GM18507 (cell line): ENCODE measurements around the gene GNB1L.

ENCODE experiments used
- DNase-seq: peaks from one replicate; pipeline ENCODE4 v3.0.0; 2011; ENCODE audit warnings: low read depth; ENCODE audit not compliant: insufficient read length; ENCODE audit errors: extremely low spot score
- FAIRE-seq: peaks from 2 replicates; lab custom pipeline; 2011; peaks lifted over from hg19 to GRCh38; lab: Jason Lieb, UNC

The GNB1L gene

DNA sequence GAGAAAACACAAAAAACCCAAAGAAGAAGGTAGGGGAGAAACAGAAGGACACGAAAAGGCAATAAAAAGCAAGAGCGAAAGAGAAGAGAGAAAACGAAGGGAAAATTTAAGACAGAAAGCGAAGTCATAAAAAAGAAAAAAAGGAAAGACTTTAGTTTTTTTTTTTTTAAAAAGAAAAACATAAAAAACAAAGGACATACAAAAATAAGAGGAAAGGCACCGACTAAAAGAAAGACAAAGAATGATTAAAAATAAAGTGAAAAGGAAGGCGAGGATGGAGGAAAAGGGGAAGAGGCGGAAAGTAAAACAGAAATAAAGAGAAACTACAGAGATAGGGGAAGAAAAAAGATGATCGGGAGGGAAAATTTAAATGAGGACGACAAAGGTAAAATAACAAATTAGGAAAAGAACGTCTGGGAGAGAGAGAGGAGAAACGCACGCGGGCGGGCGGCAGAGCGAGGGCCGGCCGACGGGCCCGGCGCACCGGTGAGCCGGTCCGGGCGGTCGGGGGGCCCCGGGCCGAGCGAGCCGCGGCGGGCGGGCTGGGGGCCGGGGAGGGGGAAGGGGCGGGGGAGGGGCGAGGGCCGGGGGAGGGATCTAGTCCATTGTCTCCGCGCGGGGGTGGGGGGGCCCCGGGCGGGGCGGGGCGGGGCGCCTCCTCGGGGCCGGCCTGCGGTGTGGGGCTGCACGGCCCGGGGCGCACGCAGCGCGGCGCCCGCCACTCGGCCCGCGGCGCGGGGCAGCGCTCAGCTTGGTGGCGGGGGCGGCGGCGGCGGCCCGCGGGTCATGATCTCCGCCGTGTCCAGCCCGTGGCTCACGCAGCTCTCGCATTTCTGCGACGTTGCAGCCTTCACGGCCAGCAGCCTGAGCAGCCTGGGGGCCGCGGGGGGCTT, 94.4 kb downstream of the GNB1L start, which contains the start of gene TBX1:
TBX1 (plus strand) TSS at position 721 of the 893 bp plus-strand sequence; CDS start at position 787, 66 bp downstream.
- FAIRE-seq = no peak
- no peak for DNase-seq

DNA sequence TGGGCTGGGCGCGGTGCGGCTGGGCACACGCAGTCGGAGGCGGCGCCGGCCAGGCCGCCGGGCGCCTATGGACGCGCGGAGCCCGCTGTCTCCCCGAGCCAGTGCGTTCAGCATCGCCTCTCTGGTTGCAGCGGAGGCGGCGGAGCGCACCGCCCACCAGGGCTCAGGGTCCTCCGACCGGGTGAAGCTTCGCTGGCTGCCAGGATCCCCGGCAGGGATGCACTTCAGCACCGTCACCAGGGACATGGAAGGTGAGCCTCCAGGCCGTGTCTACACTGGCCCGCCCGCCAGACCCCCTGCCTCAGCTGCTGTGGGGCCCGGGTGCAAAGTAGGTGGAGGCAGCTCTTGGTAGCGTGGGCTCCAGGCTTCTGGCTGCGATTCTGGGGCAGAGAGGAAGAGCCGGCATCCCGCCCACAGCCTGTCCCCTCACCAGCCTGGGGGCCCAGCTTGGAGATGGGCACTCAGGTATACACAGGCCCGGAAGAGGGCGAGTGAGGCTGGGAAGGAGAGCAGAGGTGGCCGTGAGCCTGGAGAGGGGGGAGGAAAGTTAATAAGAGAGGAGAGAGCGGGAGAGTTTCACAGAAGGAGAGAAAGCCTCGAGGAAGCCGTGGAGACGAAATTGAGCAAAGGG, 95.1 kb downstream of the GNB1L start:
- no peak for DNase-seq
- FAIRE-seq = no peak

DNA sequence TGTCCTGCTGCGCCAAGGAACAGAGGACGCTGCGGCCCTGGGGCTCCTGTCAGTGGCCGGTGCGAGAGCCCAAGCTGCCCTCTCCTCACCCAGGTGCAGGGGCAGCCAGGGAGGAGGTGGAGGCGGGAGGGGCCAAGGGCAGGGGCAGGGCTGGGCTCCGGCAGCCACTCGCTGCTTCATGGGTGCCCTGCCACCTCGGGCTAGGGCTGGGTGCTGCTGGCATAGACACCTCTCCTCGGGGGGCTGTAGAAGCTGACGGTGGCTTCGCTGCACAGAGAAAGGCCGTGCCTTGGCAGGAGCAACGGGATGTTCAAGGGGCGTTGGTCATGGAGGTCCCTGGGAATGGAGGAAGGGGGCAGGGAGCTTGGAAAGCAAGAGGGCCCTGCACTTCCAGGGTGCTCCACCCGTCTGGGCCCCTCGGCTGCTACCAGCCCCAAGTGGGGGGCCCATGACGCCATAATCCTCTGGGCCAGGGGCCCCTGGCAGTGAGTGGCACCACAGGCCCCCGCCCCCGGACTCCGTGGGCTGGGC, 95.7 kb downstream of the GNB1L start:
- no peak for DNase-seq
- FAIRE-seq = no peak

DNA sequence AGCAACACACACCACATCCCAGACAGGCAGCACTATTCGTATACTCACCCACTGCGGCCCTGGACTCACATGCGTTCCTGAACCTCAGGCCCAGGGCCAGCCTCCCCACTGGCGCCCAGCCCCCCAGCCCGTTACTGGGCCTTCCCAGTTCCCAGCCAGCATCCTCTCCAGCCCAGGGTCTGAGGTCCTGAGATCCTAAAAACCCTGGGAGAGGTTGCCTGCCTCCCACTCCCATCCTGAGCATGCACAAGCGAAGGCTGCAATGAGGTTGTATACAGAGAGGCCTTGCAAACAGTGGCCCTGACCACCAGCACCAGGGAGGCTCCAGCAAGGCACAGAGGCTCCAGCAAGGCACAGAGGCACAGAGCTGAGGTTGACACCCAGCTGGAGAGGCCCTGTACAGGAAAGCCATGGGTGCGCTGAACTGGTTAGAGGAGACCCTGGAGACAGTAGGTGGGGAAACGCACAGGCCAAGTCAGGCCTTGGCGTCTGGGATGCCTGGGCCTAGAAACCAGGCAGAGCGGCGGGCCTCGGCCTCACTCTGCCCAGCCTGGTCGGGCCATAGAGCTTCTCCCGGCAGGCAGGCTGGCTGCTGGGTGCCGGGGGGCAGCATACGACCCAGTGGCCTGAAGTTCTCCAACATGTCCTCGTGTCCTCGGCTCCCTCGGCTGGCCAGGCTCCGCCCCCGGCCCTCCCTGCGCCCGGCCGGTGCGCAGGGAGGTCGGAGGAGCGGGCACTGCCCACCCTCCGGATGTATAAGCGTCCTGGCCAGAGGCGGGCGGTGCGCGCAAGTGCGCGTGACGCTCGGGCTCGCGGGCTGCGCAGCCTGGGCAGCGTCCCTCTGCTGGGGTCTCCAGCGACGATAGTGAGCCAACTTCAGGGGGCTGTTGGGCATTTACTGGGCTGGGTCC, 96.4 kb downstream of the GNB1L start:
- no peak for FAIRE-seq
- DNase-seq = no peak

DNA sequence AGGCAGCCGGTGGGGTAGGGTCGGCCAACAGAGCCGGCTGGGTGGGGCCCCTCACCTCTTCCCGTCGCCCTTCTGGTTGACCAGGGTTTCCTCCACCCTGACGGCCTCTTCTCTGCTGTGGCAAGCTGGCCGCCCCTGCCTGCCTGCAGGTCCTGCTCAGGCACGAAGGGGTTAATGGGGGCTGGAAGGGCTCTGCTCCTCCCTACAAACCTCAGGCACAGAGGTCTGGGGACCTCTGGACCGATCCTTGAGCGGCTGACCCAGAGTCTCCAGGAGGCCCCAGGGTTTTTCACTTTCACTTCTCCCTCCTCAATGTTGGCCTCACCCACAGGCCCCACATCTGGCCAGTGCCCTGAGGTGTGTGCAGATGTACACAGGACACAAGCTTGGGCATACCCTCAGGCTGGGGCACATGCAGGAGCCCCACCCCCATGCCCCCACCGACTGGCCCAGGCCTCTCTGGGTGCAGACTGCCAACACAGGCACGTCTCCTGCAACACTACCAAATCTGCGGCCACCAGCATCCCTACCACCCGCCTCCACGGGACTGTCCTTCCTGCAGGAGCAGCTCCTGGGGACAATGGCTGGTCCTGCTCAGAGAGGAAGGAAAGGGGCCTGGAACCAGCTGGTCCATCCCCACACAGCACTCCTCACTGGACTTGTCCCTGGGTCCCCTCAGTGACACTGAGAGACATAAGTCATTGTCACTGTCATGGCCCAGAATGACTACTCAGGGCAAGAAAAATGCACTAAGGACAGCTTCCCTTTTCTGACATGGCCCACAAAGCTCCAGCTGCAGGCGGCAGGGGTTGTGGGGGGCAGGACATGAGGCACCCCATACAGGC, 97.3 kb downstream of the GNB1L start:
- no peak for DNase-seq
- FAIRE-seq = no peak

DNA sequence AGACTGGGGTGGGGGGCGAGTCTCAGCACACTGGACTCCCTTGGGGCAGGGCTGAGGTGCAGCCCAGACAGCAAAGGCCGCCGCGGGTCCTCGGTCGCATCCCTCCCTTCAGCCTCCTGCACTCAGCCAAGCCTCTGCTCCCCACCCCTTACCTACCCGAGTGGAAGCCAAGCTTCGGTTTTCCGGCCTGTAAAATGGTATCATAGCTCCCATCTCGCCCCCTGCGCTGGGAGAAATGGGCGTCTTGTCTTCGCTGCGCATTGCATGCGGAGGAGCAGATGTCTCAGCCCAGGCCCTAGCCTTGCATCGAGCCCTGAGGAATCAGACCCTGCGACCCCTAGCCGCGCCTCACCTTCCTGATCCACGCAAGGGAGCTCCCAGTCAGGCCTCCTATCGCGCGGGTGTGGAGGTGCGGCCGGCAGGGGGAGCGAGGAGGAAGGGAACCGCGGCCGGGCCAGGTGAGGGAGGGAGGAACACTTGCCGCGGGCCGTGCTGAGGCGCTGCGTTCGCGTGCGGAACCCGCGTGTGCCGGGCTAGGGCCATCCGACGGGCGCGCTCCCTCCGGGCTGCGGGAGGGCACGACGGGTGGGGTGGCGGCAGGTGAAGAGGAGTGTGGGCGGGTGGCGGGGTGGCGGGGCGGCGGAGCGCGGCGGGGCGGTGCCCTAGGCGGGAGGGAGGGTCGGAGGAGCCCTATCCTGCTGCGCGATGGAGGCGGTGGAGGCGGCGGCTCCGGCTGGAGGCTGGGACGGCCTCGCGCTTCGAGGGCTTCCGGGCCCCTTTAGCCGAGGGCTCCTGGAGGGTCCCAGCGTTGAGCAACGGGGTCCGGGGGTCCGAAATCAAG, 98.2 kb downstream of the GNB1L start:
- peak; percentile 35 for FAIRE-seq
- DNase-seq = no peak

DNA sequence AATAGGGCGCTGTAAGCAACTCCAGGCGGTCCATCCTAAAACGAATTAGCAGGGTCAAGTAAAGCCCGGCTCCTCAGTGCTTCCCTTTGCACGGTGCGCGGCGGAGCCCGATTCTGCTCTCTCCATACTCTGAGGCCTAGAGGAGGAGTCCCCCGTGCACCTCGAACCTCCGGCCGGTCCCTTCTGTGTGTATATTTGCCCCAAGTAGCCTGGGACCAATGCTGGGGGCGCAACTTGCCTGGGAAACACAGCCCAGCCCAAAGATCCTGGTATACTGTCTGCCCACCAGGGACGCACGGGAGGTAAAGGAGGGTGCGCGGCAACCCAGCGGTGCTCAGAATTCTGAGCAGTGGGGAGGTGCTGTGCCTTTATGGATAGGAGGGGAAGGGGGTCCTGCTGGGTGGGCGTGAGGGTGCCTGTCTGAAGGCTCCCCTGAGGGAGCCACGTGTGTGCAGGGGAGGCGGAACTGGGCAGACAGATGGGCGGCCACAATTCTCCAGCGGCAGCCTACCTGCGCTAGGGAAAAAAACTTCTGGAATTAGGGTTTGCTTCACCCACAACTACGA, 98.9 kb downstream of the GNB1L start:
- DNase-seq (no peak), FAIRE-seq (no peak)

DNA sequence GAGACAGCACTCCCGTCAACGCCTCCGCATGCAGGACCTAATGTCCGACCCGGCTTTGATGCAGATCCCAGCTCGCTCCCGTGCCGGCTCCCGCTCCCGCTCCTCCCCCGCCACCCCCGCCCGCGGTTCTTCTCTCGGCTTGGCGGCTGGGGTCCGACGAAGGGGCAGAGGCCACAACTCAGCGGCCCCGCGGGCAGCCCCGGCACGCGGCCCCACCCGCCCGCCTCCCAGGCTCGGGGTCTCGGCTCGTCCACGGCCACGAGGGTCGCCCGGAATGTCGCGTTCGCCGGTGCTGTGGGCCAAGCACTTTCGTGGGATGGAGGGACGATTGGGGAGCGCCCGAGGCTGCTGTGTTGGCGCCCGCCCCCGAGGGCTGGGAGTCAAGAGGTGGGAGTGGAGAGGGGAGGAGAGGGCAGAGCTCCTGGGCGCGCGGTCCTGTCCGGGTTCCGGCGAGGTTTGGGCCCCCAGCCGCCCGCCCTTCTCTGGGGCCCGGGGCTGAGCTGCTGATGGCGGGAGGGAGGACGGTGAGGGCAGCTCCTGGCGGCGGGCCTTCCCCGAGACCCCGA, 99.4 kb downstream of the GNB1L start:
- DNase-seq (no peak), FAIRE-seq (no peak)

DNA sequence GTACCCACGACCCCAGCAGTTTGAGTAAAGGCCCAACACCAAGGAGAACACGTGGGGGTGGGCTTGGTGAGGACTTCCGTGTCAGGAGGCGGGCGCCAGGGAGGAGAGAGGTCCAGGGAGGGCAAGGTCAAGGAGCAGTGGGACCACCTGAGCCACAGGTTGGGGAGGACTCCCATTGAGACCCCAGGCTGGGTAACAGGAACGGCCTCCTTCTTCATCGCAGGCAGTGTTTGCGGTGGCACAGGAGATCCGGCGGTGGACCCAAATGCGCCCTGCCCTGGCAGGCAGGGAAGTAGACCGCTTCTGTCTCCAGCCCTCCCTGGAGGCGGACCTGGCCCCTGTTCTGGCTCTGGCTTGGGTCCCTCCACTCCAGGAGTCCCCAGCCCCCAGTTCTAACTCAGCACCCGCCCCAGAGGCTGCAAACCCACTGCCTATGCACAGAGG, 100.0 kb downstream of the GNB1L start:
- no peak for DNase-seq
- no peak for FAIRE-seq

DNA sequence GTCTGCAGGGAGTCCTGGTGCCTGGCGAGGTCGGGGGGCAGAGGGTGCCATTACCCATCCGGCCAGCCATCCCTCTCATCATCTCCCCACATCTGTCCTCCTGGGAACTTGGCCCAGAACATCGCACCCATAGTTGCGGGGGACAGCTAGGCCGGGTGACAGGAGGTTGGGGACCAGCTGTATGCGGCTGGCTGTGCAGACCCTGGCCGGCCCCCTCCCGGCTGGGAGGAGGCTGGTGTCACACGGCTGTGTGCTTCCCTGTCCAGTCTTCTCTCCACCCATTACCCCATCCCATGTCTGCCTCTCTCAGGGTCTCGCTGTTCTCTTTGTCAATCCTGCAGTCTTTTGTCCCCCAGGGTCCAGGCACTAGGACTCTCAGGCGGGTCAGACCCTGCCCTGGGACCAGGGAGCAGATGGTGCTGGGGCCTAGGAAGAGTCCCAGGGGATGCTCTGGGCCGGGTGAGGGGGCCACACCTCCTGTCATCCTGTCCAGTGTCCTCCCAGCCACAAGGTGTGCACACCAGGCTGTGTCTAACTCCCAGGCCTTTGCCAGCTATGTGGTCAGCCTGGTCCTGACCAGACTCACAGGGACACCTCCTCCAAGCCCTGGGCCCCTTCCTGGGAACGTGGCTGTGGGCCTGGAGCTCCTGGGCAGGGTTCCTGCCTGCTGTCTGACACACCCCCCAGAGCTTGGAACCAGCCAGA, 100.5 kb downstream of the GNB1L start:
- FAIRE-seq = no peak

DNA sequence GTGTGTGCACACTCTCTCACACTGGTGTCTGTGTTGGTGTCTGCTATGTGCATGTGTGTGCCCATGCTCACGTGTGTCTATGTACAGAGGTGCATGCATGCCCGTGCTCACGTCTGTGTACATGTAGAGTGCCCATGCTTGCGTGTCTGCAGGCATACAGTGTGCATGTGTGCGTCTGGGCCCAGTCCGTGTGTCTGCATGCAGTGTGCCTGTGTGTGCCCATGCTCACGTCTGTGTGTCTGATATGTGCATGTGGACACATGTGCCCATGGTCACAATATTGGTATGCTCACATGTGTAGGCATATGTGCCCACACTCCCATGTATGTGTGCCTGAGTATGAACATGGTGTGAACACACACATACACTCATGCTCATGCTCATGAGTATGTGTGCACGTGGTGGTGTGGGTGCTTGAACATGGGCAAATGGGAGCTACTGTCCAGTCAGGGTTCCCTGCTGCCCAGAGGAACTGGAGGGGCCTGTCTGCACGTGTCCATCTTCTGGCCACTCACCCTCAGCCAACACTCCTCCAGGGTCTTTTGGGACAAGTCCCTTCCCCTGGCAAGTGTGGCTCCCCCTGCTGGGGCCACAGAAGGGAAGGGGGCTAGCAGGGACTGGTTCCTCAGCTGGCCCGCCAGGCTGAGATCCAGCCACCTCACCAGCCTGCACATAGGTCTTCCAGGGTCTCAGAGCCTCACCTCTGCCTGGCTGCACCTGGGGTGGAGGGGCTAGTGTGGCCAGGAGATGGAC, 101.4 kb downstream of the GNB1L start:
- FAIRE-seq (no peak), DNase-seq (no peak)

More for the DNA sequence above, 100.5 kb downstream of the GNB1L start:
- DNase-seq = no peak

DNA sequence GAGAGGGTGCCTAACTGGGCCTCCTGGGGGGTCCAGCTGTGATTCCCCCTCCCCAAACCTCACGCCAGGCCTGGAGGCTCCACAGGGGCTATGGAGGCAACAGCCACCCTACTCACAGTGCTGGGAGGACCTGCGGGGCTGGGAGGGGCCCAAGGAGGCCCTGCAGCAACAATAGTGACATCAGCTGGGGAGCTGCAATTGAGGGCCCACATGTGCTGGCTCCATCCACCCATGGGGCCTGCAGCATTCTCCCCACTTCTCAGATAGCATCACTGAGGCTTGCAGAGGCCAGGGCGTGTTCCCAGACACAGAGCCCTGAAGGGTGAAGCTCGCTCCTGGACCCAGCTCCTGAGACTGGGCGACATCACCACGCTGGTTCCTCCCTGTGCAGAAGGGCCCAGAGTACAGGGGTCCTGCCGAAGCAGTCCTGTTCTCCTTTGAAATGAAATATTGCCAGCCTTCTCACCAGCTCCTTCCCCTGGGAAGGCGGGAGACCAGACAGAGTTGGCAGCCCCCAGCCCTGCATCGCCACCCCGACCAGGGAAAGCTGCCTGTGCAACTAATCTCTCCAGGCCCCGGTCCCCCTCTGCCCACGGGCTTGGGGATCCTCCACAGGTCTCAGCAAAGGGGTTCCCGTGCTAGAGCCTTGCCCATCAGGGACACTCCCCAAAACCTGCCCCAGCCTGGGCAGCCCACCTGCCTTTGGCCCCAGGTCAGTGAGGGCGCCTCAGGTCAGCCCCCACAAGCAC, 103.0 kb downstream of the GNB1L start:
- DNase-seq = no peak
- FAIRE-seq = no peak

DNA sequence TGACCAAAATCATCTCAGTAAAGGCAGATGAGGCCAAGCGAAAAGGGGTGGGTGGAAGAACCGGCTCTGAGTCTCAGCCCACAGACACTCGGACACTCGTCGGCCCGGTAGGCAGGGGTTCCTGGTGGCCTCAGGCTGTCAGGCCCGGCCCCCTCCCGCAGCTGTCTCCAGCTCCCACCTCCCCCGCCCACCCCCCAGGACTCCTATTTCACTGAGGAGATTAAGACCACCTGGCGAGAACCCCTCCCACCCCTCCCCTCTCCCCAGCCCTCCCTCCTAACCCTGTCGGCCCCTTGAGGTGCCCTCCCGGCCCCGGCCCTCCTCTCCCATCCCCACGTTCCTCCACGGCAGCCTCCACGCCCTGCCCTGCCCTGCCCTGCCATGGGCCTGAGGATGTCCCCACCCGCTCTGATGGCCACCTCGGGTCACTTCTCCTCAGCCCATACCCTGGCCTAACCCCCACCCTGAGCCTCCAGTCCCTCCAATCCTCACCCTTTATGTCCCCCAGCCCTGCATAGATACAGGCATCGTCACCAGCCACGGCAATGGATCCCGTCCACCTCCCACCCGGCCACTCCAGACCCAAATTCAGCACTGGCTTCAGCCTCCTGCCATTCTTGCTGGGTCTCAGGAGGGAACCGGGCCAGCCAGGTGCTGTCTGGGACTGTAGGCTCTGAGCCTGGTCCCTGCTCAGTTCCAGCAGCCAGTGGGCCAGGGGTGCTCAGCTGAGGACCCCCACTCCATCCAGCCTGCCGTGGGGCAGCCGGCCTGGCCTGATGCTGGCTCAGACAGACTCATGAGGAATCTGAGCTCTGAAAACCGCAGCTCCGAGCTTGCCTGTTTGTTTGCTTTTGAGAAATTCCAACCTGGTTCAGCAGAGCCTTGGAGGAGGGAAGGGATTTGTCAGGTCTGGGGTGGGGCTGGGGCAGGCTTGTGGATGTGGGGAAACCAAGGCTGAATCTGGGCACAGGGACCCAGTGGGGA, 103.9 kb downstream of the GNB1L start:
- DNase-seq (no peak), FAIRE-seq (no peak)

DNA sequence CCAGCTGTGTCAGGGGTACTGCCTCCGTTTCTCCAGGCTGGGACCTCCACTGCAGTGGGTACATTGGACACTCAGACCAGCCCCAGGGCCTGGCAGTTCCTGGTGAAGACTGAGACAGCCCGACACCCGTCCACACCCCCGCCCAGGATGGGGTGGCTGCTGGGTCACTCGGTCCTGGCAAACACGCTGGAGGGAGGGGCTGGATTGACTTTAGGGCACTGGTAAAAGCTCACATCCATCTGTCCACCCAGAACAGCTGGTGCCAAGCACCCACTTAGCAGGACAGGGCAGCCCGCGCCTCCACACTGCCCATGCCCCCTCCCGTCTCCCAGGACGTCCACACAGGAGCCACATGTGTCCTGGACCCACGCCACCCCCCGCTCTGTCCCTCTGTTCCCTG, 104.8 kb downstream of the GNB1L start:
- no peak for FAIRE-seq

More for the DNA sequence above, 104.8 kb downstream of the GNB1L start:
- no peak for DNase-seq
